Stimulated activated CD8-positive, alpha-beta memory T cell treated with anti-CD3 and anti-CD28 coated beads, Interleukin-2, amount 100 ng/mL, for 1 hour (primary cell): Measurements from ENCODE around the gene GNAI3.

Source experiments
- DNase-seq, 2 donors: peaks; one replicate each; pipeline ENCODE4 v3.0.0-alpha.2; 2020; ENCODE audit warnings: low read depth in 2 of 2

GNAI3 gene

GRCh38 chr1:109548321-109549267, at the start of gene GNAI3:
Gene GNAI3 (plus strand): TSS chr1:109548615. CDS start chr1:109548721, 106 bp downstream.
- DNase-seq = peak; percentile 89 to 92

- no peak for DNase-seq
These were observed 49.3 kb upstream of the GNAI3 start for GRCh38 chr1:109499081-109499480.

DNA sequence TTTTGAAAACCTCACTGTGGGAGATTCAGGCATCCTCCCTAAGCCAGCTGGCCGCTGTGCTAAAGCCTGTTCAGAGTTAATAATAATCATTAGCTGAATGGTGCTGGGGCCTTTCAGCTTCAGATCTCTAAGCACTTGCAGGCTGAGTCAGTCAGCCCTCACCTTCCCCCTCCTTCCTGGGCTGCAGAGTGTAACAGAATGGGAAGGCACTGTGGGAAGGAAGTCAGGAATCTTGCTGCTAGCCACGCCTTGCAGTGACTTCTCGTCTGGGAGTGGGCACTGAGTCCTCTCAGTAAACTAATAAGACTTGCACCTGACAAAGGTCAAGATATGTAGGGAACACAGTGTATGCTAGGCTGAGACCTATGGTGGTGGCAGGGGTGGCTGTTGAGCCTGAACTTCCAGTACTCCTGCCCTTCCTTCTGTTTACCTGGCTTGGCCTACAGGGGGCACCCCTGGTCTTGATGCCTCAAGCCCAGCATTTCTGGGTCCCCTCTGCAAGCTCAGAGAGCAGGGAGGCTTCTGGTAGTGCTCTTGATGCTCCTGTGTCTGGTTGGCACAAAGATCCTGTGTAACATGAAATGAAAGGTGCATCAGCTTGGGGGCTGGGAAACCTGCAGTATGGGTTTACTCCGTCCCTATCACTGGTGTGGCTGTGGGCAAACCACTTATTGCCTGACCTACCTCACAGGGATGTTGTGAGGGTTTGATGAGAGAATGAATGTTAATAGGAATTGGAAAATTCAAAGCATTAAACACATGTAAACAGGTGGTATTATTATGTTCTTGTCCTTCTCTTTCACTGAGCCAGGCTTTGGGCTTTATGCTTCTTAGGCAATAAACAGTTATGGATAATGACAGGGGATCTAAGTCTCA, 48.5 kb upstream of the GNAI3 start:
- DNase-seq = peak in 1 of 2 donors; percentile 37

- DNase-seq = no peak
These were observed 47.5 kb upstream of the GNAI3 start for GRCh38 chr1:109500941-109501381.

- no peak for DNase-seq
These were observed 46.6 kb upstream of the GNAI3 start for GRCh38 chr1:109501644-109502363.

- peak in 1 of 2 donors; percentile 41 for DNase-seq
These were observed 46.0 kb upstream of the GNAI3 start for GRCh38 chr1:109502364-109502851.

GRCh38 chr1:109503935-109504334, 44.5 kb upstream of the GNAI3 start:
- DNase-seq = no peak

- no peak for DNase-seq
These were observed 43.4 kb upstream of the GNAI3 start for GRCh38 chr1:109504974-109505373.

DNA sequence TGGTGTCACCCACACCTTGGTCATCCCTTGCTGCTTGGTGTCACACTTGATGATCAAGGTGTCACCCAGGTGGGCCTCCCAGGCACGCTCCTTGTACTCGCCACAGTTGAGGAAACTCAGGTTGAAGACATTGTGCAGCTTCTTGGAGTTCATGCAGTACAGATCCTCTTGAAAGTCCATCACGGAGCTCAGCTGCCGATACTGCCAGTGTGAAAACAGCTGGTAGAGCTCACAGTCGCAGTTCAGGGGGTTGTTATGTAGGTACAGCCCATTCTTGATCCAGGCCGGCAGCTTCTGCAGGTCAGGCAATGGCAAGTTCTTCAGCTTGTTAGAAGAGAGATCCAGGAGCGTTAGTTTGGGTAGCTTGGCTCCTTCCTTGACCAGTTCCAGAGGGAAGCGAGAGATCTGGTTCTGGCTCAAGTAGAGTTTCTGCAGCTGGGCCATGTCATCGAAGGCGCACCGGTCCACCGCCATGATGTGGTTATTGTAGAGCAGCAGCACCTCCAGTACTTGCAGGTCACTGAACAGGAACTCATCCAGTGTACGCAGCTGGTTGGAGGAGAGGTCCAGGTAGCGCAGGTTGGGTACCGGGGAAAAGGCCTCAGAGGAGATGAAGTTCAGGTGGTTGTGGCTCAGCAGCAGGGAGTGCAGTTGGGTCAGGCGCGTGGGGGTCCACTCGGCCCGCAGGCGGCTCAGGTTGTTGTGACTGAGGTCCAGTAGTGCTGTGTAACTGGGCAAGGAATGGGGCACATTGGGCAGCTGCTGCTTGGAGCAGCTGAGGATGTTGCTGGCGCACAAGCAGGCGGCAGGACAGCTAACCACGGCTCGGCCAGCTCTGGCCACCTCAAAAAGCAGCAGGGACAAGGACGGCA, 40.2 kb upstream of the GNAI3 start:
- DNase-seq = no peak

DNA sequence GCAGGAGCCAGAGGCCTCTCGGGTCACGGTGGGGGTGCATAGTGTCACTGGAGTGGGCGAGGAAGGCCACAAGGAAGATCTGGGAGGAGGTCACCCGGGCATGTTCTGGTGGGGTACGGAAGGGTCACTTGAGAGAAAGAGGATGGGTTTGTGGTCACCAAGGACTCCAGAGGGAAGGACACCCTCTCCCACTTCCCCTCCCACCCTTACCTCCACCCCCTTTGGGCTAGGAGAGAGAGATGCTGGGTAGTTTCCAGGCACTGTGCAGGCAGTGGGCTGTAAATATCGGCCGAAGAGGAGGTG, 39.6 kb upstream of the GNAI3 start:
- DNase-seq = no peak

- peak; percentile 28 to 39 for DNase-seq
These were observed 39.0 kb upstream of the GNAI3 start, which contains the start of gene AMIGO1 for GRCh38 chr1:109509176-109510134. Gene AMIGO1 (minus strand): TSS chr1:109509727. CDS start chr1:109508912, 815 bp downstream.

GRCh38 chr1:109513110-109513710, 35.2 kb upstream of the GNAI3 start:
- DNase-seq = no peak

DNA sequence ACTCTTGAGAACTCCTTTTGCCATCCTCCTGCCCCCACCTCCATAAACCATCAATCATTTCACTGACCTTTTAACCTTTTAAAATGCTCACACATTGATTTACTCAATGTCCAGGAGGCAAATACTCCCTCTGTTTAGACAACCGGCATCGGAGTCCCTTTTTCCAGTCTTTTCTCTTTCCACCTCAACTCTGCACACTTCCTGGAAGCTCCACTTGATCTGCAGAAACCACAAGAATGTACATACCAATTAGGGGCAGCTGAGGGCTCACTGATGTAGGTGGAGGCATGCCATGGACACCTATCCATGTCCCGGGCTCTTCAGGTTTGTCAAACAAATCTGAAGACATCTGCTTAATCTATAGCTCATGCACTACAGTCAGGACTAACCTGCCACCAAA, 33.6 kb upstream of the GNAI3 start:
- no peak for DNase-seq

- DNase-seq = no peak
These were observed 31.5 kb upstream of the GNAI3 start for GRCh38 chr1:109516872-109517271.

DNA sequence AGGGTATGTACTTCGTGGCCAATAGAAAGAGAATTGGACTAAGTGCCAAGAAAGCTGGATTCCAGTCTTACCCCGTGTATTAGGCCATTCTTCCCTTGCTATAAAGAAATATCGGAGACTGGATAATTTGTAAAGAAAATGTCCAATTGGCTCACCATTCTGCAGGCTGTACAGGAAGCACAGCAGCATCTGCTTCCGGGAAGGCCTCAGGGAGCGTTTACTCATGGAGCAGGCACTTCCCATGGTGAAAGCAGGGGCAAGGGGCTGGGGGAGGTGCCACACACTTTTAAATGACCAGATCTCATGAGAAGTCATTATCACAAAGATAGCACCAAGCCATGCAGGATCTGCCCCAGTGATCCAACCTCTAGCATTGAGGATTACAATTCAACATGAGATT, 31.1 kb upstream of the GNAI3 start:
- no peak for DNase-seq

GRCh38 chr1:109521002-109521951, 27.1 kb upstream of the GNAI3 start:
- no peak for DNase-seq

DNA sequence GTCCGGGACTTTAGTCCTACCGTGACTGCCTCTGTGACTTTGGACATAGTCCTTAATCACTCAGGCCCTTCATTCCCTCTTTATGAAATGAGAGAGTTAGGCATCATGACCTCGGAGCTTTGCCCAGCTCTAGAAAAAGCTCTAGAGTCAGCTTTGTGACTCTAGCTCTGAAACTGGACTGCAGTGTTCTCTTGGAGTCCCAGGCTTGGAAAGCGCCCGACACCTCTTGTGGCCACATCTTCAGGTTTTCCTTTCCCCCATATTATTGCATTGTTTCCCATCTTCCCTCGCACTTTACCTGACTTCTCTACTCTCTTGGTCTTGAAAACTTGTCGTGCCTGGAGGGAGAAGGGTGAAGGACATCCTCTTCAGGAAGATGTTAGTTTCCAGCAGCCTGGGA, 26.4 kb upstream of the GNAI3 start:
- DNase-seq = no peak

DNA sequence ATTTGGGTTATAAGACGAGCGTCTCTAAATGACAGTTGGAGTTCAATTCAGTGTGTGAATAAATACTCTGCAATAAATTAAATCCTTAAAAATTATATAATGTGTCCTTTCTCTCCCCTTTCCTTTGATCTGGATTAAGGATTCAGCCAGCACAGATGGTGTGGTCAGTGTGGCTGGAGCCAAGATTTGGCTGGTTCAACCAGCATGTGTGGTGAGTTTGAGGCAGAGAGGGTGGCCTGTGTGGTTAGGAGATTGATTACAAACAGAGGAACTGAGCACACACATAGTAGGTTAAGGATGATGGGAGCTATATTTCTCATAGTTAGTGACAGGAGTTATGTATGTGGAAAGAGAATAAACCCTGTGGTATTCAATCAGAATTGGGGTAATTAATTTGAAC, 24.7 kb upstream of the GNAI3 start:
- DNase-seq = no peak
